ENCODE measurements around the gene HECW1.

GRCh38 chr7:43589133-43589478 is 476.7 kb downstream of the HECW1 start:
- no peak for TF ChIP-seq CTCF (IDR thresholded peaks at IDR 0.05)
- no peak for TF ChIP-seq HDAC2 (IDR thresholded peaks at IDR 0.05)
- no peak for TF ChIP-seq SMC3 (IDR thresholded peaks at IDR 0.05)
- TF ChIP-seq BHLHE40 (IDR thresholded peaks at IDR 0.05; ENCODE audit: low read depth, low read length), result no peak
- no peak for TF ChIP-seq CHD4 (IDR thresholded peaks at IDR 0.05; ENCODE audit: borderline replicate concordance)
- no peak for TF ChIP-seq FOXS1 (CRISPR knock-in tag; IDR thresholded peaks at IDR 0.05)
- no peak for TF ChIP-seq MAFK (IDR thresholded peaks at IDR 0.05; ENCODE audit: partially characterized antibody)
- no peak for TF ChIP-seq ZNF302 (CRISPR knock-in tag; IDR thresholded peaks at IDR 0.05)
- no peak for TF ChIP-seq CEBPB (IDR thresholded peaks at IDR 0.05)
